ENCODE results near the gene ACAD9. TPM values are rescaled to one million over a fixed set of nuclear protein-coding genes. Genes with fewer than 3 reads are reported as not detected.

Gene ACAD9
- polyA plus RNA-seq, 1 of the 3 experiments (the other 2 are of a cell fraction), result 41.9 TPM

DNA sequence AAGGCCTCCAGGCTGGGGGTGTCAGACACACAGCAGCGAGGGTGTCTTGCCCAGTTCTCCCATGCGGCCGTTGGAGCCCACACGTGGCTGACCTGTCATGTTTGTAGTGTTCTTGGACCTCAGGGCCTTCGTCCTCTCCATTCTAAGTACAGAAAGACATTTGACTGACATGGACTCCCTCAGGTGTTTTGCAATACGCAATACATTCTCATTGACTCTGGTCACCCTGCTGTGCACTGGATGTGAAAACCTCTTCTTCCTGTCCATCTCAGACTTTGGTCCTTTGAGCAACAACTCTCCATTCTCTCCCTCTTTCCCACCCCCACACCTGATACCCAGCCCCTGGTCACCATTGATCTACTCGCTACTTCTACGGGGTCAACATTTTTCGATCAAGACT lies 28.9 kb upstream of the ACAD9 start:
- H3K9me2 ChIP-seq, result no peaks in the 10 kb centered on the region
- H3K4me1 ChIP-seq (ENCODE audit: control insufficient read depth in 1 of 2, insufficient read depth in 2 of 2, low read depth in 1 of 2, low read length in 1 of 2), result peaks cover under 1 to 24% of the 10 kb centered on the region in 2 experiments; a peak in 1 of 4 replicates
- no peaks in the 10 kb centered on the region for H3F3A ChIP-seq (replicated peaks; ENCODE audit: insufficient read depth)
- no peaks in the 10 kb centered on the region for H3K27me3 ChIP-seq (ENCODE audit: insufficient read depth)
- POLR2A ChIA-PET, result no interaction called here
- DNase-seq, result no peak
- H3K9ac ChIP-seq, result no peak overlapping the region
- 0 out of 2 replicates have a peak, but pooled peaks cover 6% of the 10 kb centered on the region for H3K9me3 ChIP-seq
- H3K27ac ChIP-seq (ENCODE audit: low read depth in 2 of 2, low read length in 1 of 2), result peak overlapping the region in 1 of 2 experiments; percentile 43; a peak in 1 of 4 replicates
- no peaks in the 10 kb centered on the region for H4K20me1 ChIP-seq (ENCODE audit: insufficient read depth)
- no peak overlapping the region for H3K4me2 ChIP-seq
- 81% methylated on average over 9 of the region's 9 CpGs for whole genome bisulfite sequencing (ENCODE audit: low lambda C conversion rate)
- H3K4me3 ChIP-seq (ENCODE audit: low read depth in 2 of 2, low read length in 1 of 2), result no peak overlapping the region
- CTCF ChIA-PET, result interaction anchor here (0.6 to 1.6 kb wide), 4 partner anchors 52 to 793 kb away, joined by 3 to 4 read pairs (median 3); no protein-coding TSS in a partner anchor
- no peaks in the 10 kb centered on the region for H3K36me3 ChIP-seq (replicated peaks in 1 of 2; ENCODE audit: control insufficient read depth in 1 of 2, insufficient read depth in 2 of 2, low read length in 1 of 2)
- H2AFZ ChIP-seq (ENCODE audit: low read depth), result no peak overlapping the region
- H3K79me2 ChIP-seq (ENCODE audit: insufficient read depth), result no peaks in the 10 kb centered on the region
- TF ChIP-seq, protein P1, sequence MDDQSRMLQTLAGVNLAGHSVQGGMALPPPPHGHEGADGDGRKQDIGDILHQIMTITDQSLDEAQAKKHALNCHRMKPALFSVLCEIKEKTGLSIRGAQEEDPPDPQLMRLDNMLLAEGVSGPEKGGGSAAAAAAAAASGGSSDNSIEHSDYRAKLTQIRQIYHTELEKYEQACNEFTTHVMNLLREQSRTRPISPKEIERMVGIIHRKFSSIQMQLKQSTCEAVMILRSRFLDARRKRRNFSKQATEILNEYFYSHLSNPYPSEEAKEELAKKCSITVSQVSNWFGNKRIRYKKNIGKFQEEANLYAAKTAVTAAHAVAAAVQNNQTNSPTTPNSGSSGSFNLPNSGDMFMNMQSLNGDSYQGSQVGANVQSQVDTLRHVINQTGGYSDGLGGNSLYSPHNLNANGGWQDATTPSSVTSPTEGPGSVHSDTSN (IDR thresholded peaks at IDR 0.05), result no peak
- TF ChIP-seq RAD21 (IDR thresholded peaks at IDR 0.05; ENCODE audit: low read length) (no peak), MEF2A (IDR thresholded peaks at IDR 0.05; ENCODE audit: borderline replicate concordance, low read depth) (no peak), NFIC (IDR thresholded peaks at IDR 0.05; ENCODE audit: borderline replicate concordance) (no peak), TAF1 (IDR thresholded peaks at IDR 0.05; ENCODE audit: borderline replicate concordance, low read depth, low read length) (no peak), EP300 (IDR thresholded peaks at IDR 0.05; ENCODE audit: borderline replicate concordance in 1 of 2, low read depth in 1 of 2, low read length in 1 of 2) (no peak), GABPA (IDR thresholded peaks at IDR 0.05; ENCODE audit: low read depth) (no peak), NRF1 (IDR thresholded peaks at IDR 0.05; ENCODE audit: low read depth, low read length) (no peak), SMC3 (IDR thresholded peaks at IDR 0.05; ENCODE audit: low read depth, low read length) (no peak), RXRA (IDR thresholded peaks at IDR 0.05; ENCODE audit: borderline replicate concordance, low read depth) (no peak), POLR2AphosphoS5 (IDR thresholded peaks at IDR 0.05; ENCODE audit: low read depth, low read length) (no peak), TCF12 (IDR thresholded peaks at IDR 0.05) (no peak)
- TF ChIP-seq, protein P2, sequence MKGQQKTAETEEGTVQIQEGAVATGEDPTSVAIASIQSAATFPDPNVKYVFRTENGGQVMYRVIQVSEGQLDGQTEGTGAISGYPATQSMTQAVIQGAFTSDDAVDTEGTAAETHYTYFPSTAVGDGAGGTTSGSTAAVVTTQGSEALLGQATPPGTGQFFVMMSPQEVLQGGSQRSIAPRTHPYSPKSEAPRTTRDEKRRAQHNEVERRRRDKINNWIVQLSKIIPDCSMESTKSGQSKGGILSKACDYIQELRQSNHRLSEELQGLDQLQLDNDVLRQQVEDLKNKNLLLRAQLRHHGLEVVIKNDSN (IDR thresholded peaks at IDR 0.05; ENCODE audit: borderline replicate concordance, low read depth), result no peak
- TF ChIP-seq, protein P3, sequence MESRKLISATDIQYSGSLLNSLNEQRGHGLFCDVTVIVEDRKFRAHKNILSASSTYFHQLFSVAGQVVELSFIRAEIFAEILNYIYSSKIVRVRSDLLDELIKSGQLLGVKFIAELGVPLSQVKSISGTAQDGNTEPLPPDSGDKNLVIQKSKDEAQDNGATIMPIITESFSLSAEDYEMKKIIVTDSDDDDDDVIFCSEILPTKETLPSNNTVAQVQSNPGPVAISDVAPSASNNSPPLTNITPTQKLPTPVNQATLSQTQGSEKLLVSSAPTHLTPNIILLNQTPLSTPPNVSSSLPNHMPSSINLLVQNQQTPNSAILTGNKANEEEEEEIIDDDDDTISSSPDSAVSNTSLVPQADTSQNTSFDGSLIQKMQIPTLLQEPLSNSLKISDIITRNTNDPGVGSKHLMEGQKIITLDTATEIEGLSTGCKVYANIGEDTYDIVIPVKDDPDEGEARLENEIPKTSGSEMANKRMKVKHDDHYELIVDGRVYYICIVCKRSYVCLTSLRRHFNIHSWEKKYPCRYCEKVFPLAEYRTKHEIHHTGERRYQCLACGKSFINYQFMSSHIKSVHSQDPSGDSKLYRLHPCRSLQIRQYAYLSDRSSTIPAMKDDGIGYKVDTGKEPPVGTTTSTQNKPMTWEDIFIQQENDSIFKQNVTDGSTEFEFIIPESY (IDR thresholded peaks at IDR 0.05; ENCODE audit: borderline replicate concordance, low read depth), result no peak
- TF ChIP-seq, protein P4, sequence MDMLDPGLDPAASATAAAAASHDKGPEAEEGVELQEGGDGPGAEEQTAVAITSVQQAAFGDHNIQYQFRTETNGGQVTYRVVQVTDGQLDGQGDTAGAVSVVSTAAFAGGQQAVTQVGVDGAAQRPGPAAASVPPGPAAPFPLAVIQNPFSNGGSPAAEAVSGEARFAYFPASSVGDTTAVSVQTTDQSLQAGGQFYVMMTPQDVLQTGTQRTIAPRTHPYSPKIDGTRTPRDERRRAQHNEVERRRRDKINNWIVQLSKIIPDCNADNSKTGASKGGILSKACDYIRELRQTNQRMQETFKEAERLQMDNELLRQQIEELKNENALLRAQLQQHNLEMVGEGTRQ (IDR thresholded peaks at IDR 0.05; ENCODE audit: borderline replicate concordance, low read depth, low read length), result no peak

Data from SK-N-SH (cell line).